HG02571 (cell line): ENCODE data around the gene HIF3A.
A peak's percentile ranks its signal among the peaks of the same experiment; 100 is the strongest.

Experiments used
- ATAC-seq: cut with Tn5 transposase; IDR thresholded peaks from one replicate; pipeline ENCODE4 v1.9.1; 2021; ENCODE audit warnings: mild to moderate bottlenecking, moderate library complexity; ENCODE audit not compliant: unreplicated experiment

HIF3A gene

DNA sequence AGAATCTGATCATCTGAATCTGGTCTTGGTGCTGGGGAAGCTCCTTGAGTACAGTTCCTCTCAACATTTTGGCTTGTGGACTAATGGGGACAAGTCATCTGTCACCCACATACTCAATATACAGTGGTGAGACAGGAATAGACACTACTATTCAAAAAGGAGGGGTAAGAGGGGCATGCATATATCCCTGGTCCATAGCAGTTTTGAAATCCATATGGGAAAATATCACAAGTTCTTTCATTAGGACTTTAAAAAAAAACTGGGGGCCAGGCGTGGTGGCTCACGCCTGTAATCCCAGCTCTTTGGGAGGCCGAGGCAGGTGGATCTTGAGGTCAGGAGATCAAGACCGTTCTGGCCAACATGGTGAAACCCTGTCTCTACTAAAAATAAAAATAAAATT lies 29.8 kb downstream of the HIF3A start:
- no peak for ATAC-seq

DNA sequence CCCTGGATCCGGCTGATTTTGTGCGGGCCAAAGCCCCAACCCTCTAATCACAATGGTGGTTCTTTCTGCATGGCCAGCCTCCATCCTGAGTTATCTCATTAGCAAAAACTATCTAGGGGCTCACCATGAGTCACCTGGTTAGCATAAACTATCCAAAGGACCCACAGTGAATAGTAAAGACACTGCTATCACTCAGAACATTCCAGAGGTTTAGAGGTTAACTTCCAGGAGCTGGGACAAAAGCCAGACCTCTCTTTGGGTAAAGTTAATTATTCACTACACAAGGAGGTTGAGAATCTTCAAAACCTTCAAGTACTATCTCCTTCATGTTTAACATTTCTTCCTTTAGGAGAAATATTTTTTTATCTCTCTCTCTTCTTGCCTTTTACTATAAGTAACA lies 31.2 kb downstream of the HIF3A start:
- no peak for ATAC-seq

DNA sequence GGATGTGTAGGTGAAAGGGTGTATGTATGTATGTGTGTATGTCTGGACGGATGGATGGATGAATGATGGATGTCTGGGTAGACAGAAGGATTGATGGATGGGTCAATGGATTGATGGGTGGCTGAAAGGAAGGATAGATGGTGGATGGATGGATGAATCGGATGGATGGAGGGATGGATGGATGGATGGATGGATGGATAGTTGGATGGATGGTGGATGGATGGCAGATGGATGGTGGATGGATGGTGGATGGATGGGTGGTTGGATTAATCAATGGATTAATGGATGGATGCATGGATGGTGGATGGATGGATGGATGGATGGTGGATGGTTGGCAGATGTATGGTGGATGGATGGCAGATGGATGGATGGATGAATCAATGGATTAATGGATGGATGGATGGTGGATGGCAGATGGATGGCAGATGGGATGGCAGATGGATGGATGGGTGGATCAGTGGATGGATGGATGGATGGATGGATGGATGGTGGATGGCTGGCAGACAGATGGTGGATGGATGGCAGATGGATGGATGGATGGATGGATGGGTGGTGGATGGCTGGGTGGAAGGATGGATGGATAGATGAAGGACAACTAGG lies 33.6 kb downstream of the HIF3A start:
- ATAC-seq = no peak

GRCh38 chr19:46337487-46337886 lies 40.6 kb downstream of the HIF3A start:
- no peak for ATAC-seq

- ATAC-seq = no peak
These were observed 42.6 kb downstream of the HIF3A start for GRCh38 chr19:46339446-46339845.

- ATAC-seq = no peak
These were observed 43.3 kb downstream of the HIF3A start for GRCh38 chr19:46340051-46340659.

GRCh38 chr19:46341937-46342336 lies 45.1 kb downstream of the HIF3A start:
- no peak for ATAC-seq

DNA sequence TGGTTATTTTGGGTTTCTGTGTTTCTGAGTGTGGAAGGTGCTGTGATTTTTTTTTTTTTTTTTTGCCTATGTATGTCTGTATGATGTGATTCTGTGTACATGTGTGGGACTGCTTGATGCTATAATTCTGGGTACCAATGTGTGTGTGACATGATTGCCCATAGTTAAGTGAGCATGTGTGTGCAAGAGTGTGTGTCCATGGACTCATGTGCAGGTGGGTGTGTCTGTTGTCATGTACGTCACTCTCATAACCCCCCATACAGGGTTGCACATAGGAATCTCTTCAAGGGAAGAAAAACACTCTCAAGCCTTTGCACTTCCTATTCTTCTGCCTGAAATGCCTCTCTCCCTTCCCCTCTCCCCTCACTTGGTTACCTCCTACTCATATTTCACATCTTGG lies 47.5 kb downstream of the HIF3A start:
- no peak for ATAC-seq

DNA sequence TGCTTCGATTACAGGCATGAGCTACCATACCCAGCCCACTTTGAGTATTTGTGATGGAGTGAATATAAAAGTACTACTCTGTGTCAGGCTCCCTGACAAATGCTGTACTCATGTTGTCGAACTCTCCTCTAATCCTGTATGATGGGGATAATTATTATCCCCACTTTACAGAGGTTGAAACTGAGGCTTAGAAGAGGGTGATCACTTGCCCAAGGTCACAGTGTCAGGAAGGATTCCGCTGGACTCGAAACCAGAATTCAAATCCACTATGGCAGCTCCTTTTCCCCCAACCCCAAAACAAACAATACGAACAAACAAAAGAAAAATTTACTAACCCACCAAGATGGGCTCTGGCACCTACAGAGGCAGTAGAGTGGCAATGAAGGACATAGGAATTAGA lies 48.3 kb downstream of the HIF3A start:
- no peak for ATAC-seq

GRCh38 chr19:46346821-46347571 lies 50.2 kb downstream of the HIF3A start, which contains the start of gene PPP5C:
Gene PPP5C (plus strand): TSS chr19:46347087. CDS start chr19:46347097, 10 bp downstream.
- peak; percentile 53 for ATAC-seq

DNA sequence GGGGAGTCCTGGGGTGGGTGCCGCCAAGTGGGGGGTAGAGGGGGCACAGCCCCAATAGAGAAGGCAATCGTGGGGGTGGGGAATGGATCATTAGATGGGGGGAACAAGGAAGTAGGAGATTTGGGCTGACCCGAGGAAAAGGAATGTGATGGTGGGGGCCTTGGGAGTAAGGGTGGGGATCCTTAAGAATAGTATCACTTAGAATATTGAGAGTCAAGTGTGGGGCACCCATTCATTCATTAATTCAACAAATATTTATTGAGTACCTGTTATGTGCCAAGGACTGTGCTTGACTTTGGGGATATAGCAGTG lies 50.7 kb downstream of the HIF3A start:
- ATAC-seq = no peak

DNA sequence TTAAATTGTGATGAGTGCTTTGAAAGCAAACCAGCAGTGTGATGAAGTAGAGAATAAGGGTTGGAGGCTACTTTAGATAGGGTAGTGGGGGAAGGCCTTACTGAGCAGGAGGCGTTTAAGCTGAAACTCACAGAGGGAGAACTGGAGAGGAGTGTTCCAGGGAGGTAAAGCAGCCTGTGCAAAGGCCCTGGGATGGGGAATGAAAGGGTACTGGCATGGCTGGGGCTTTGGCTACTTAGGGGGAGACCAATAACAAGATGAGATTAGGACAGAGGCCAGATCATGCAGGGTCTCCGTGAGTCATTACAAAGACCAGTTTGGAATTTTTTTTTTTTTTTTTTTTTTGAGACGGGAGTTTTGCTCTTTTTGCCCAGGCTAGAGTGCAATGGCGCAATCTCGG lies 51.1 kb downstream of the HIF3A start:
- ATAC-seq = no peak

DNA sequence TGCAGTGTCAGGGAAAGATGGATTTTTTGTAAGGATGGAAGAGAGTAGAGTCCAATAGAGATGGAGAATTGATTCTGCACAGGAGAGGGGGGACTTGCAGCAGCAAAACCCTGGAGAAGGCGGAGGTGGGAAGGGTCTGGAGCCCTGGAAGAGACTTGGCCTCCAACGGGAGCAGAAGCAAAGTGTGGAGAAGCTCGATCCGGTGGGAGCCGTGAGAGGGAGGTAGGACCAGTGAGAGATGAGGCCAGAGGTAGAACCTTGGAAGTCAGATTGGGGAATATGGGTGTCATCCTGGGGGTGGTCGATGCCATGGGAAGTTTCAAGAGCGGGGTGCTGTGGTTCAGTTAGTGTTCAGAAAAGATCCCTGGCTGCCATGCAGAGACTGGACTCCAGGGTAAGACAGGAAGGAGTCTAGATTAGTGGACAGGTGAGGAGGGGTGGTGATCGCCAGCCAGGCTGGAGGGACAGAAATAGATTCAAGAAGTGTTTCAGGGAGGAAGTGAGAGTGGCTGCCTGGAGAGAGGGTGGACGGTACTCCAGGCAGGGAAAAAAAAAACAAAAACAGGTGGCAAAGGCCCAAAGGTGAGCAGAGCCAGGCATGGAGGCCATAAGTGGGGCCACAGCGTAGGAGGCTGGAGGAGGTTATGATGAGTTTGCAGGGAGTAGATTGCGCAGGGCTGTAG lies 52.6 kb downstream of the HIF3A start:
- no peak for ATAC-seq

- ATAC-seq = no peak
These were observed 53.4 kb downstream of the HIF3A start for GRCh38 chr19:46350029-46350757.

GRCh38 chr19:46350758-46351159 lies 53.9 kb downstream of the HIF3A start:
- ATAC-seq = no peak

DNA sequence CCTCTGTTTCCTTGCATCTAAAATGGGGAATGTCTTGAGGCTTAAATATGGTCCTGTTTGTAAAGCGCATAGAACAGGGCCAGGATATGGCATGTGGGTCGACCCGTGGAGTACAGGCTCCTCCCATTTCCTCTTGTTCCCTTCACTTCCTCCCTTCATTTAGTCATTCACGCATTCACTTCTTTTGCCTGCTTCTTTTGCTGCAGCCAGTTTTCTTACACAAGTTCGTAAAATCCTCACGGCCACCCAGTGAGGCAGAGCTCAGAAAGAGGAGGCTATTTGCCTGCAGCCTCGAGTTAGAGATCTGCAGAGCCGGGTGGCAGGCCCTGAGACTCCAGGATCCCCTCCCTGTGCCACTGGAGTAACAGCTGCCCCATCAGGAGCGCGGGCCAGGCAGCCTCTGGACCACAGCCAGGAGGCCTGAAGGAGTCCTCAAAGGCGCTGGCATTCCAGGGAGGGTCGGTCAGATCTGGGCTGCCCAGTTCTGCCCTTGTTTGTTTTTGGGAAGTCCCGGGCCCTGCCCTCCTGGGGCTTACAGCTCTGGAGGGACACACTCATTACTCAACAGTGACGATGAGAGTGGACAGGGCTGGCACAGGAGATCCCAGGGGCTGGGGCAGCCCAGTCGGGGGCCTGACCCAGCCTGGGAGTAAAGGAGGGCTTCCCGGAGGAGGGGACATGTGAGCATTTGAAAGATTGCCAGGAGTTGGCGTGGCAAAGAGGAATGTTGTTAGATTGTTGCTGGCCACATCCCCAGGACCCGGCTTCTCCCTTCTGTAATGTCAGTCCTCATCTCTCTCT lies 54.6 kb downstream of the HIF3A start:
- no peak for ATAC-seq

- ATAC-seq = no peak
These were observed 57.1 kb downstream of the HIF3A start for GRCh38 chr19:46353730-46354528.

DNA sequence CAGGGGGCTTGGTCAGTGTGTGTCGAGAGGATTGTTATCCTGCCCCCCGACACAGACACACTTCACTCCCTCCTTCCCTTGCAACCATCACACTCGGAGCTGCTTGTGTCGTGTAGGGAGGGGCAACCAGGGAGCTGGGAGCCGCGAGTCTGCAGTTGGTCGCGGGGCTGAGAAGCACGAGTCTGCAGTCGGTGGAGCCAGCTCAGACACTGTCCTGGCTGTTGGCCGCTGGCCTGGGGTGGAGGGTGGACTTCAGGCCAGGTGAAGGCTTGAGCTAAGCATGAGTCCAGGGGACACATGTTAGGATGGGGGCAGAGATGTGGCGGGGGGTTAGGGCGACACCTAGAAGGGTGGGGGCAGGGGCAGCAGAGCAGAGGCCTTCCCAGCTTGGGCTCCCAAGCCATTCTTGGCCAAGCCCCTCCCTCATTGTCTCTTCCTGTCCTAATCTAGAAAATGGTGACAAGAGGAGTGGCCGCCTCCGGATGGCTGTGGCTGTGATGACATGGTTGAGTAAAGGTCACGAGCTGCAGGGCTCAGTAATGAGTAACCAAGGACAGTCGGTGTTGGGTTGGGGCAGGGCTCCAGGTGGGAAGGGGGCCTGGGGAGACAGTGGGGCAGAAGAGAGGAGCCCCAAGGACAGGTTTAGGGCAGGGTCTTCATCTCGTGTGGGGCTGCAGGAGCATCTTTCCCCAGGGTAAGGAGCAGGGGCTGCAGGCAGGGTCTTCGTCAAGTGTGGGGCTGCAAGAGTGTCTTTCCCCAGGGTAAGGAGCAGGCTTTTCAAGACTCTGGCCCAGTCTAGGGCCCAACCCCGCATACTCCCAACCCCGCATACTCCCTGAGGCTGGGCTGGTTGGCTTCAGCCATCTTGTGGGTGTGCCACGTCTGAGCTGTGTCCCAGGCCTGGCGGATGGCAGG lies 58.6 kb downstream of the HIF3A start:
- ATAC-seq = no peak
